ENCODE data around the gene FBLIM1. TPM values are rescaled to one million over a fixed set of nuclear protein-coding genes. Genes with fewer than 3 reads are reported as not detected.

The FBLIM1 gene
- total RNA-seq, 1 experiment from 2014 or later = 64.7 TPM

DNA sequence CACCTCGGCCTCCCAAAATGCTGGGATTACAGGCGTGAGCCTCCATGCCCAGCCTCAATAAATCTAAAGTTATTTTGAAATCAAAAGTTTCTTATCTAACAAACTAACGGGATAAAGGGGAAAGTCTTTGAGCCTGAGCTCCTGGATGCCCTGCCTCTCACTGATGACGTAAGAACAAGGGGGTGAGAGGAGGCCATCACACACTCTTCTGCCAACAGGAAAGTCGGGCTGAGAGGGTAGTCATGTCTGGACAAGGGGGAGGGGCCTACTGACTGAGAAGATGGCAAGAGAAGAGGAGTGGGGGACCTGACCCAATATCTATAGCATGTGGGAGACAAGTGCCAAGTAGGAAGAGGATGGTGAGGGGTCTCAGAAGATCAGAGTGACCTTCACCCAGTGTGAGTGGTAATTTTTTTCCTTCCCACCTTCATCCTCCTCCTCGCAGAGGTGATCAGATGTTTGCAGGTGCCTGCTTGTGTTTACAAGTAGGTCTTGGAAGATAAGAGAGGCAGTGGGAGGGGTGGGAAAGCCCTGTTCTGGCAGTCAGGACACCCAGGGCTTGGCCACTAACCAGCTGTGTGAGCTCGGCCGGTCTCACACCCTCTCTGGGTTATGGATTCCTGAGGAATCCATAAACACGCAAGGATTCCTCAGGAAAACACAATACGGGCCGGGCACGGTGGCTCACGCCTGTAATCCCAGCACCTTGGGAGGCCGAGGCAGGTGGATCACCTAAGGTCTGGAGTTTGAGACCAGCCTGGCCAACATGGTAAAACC, 39.2 kb downstream of the FBLIM1 start:
- Mint-ChIP-seq H3K27me3 (ENCODE audit: low read depth) (peaks cover 2% of the 10 kb centered on the region; the same call in 1 of the 2 replicates), H3K4me1 (peaks cover 22 to 25% of the 10 kb centered on the region in 2 experiments), H3K4me3 (no peak overlapping the region), H3K36me3 (ENCODE audit: insufficient read depth in 1 of 3, low read depth in 3 of 3) (no peaks in the 10 kb centered on the region), H3K27ac (no peak overlapping the region), H3K9me3 (no peaks in the 10 kb centered on the region)
- Histone ChIP-seq H3K79me2 (ENCODE audit: insufficient read depth, low read length) (no peaks in the 10 kb centered on the region), H3K79me1 (ENCODE audit: insufficient read depth, low read depth, low read length, poor library complexity, severe bottlenecking) (no peaks in the 10 kb centered on the region), H3K56ac (ENCODE audit: insufficient read length, low read depth, low read length) (no peak overlapping the region), H3K9ac (ENCODE audit: extremely low read depth, insufficient read length, low read length) (no peak overlapping the region), H2BK20ac (ENCODE audit: low read depth, low read length, poor library complexity, severe bottlenecking) (no peak overlapping the region), H3K23me2 (ENCODE audit: insufficient read length, low read depth, low read length, poor library complexity, severe bottlenecking) (no peaks in the 10 kb centered on the region), H4K5ac (ENCODE audit: insufficient read length, low read depth, low read length) (no peak overlapping the region), H3K18ac (ENCODE audit: insufficient read length, low read depth, low read length) (no peak overlapping the region), H3K4me2 (ENCODE audit: insufficient read depth, insufficient read length, low read length) (no peak overlapping the region), H3K4ac (ENCODE audit: low read depth, low read length) (no peak overlapping the region), H4K20me1 (ENCODE audit: control insufficient read depth, insufficient read depth, insufficient read length) (no peaks in the 10 kb centered on the region), H3K9me3 (ENCODE audit: control insufficient read depth, low read depth, low read length) (no peaks in the 10 kb centered on the region), H2AK5ac (ENCODE audit: insufficient read length, low read length) (no peak overlapping the region), H3T11ph (ENCODE audit: low read length) (no peak overlapping the region), H4K91ac (ENCODE audit: insufficient read length, low read depth, low read length) (no peak overlapping the region), H3K23ac (ENCODE audit: insufficient read length, low read depth, low read length) (no peak overlapping the region), H2BK5ac (ENCODE audit: insufficient read length, low read length) (no peak overlapping the region), H2BK15ac (ENCODE audit: low read depth, low read length) (no peak overlapping the region), H3K4me1 (ENCODE audit: insufficient read depth, low read length) (peaks cover 5% of the 10 kb centered on the region; the same call in 1 of the 2 replicates), H3K27ac (ENCODE audit: insufficient read length, low read depth, low read length) (no peak overlapping the region), H2AFZ (ENCODE audit: low read length) (no peak overlapping the region), H3K27me3 (ENCODE audit: insufficient read depth, low read length) (no peaks in the 10 kb centered on the region), H3K14ac (ENCODE audit: insufficient read depth, low read length) (no peak overlapping the region), H4K8ac (replicated peaks; ENCODE audit: insufficient read length, low read depth, low read length) (no peak overlapping the region), H2BK120ac (ENCODE audit: low read depth, low read length, poor library complexity, severe bottlenecking) (no peak overlapping the region), H2BK12ac (ENCODE audit: insufficient read length, low read depth, low read length) (no peak overlapping the region)
- no CpG with 5 or more reads among the region's 14 CpGs for WGBS (ENCODE audit: extremely low coverage, insufficient read length, low lambda C conversion rate)
- DNase-seq = no peak
- TF ChIP-seq, protein P1, sequence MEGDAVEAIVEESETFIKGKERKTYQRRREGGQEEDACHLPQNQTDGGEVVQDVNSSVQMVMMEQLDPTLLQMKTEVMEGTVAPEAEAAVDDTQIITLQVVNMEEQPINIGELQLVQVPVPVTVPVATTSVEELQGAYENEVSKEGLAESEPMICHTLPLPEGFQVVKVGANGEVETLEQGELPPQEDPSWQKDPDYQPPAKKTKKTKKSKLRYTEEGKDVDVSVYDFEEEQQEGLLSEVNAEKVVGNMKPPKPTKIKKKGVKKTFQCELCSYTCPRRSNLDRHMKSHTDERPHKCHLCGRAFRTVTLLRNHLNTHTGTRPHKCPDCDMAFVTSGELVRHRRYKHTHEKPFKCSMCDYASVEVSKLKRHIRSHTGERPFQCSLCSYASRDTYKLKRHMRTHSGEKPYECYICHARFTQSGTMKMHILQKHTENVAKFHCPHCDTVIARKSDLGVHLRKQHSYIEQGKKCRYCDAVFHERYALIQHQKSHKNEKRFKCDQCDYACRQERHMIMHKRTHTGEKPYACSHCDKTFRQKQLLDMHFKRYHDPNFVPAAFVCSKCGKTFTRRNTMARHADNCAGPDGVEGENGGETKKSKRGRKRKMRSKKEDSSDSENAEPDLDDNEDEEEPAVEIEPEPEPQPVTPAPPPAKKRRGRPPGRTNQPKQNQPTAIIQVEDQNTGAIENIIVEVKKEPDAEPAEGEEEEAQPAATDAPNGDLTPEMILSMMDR (conservative IDR thresholded peaks at IDR 0.05) = no peak
